B cell (primary cell): ENCODE measurements around the gene TMEM255B. TPM values are rescaled to one million over a fixed set of nuclear protein-coding genes. Genes with fewer than 3 reads are reported as not detected.

ENCODE experiments used
- ATAC-seq: fragments of 200-7000 bp; cut with Tn5 transposase; one replicate; pipeline ENCODE4 v1.10.0; 2021; ENCODE audit warnings: low read depth, mild to moderate bottlenecking, moderate number of reproducible peaks, moderate library complexity
- CTCF ChIA-PET: fragments of 350-600 bp; sonication (Branson Sonifier 250); formaldehyde crosslinking; loops from one replicate; lab custom pipeline; 2021; ENCODE audit warnings: antibody characterized with exemption, inconsistent platforms; lab: Charles Lee
- POLR2A ChIA-PET: fragments of 350-600 bp; sonication (Branson Sonifier 250); formaldehyde crosslinking; loops from one replicate; lab custom pipeline; 2021; ENCODE audit warnings: antibody characterized with exemption; lab: Charles Lee
- DNase-seq: peaks from one replicate; pipeline ENCODE4 v3.0.0; 2013
- H2AFZ ChIP-seq: 2 replicates; pipeline ENCODE4 v1.6.1; 2012; ENCODE audit warnings: mild to moderate bottlenecking, low read depth, low read length; ENCODE audit not compliant: insufficient read depth, poor library complexity, severe bottlenecking
- H3K27ac ChIP-seq, 2 donors: 1 replicate in 1 of 2; 2 replicates in 1 of 2; pipeline ENCODE4 v1.5.1; 2012 to 2013; ENCODE audit warnings: low read length in 2 of 2, mild to moderate bottlenecking in 2 of 2, moderate library complexity in 1 of 2
- H3K27me3 ChIP-seq, 4 experiments: fragments of 200-600 bp in 1 of 4; sonication (generic) in 1 of 4; replicated peaks in 1 of 4; 1 replicate in 2 of 4; 2 replicates in 2 of 4; pipeline versions ENCODE4 v1.6.1 to v1.7.0; 2013 to 2016; ENCODE audit warnings: low read length in 3 of 4, mild to moderate bottlenecking in 2 of 4, mixed read lengths in 1 of 4, moderate library complexity in 1 of 4; ENCODE audit not compliant: insufficient read depth in 4 of 4, control insufficient read depth in 3 of 4; ENCODE audit errors: control extremely low read depth in 1 of 4
- H3K36me3 ChIP-seq, 2 experiments: replicated peaks in 1 of 2; 1 replicate in 1 of 2; 2 replicates in 1 of 2; pipeline versions ENCODE4 v1.6.1 to v1.7.1; 2013; ENCODE audit warnings: low read length in 1 of 2; ENCODE audit not compliant: insufficient read depth in 2 of 2, control insufficient read depth in 1 of 2; ENCODE audit errors: control extremely low read depth in 1 of 2, extremely low read depth in 1 of 2
- H3K4me1 ChIP-seq, 2 donors: fragments of 200-600 bp in 1 of 2; sonication (generic) in 1 of 2; 1 replicate in 1 of 2; 2 replicates in 1 of 2; pipeline versions ENCODE4 v1.5.1 to v1.6.1; 2013 to 2017; ENCODE audit warnings: low read length in 2 of 2; ENCODE audit not compliant: control insufficient read depth in 2 of 2, insufficient read depth in 2 of 2
- H3K4me2 ChIP-seq: replicated peaks from 2 replicates; pipeline ENCODE3; 2012; ENCODE audit warnings: mild to moderate bottlenecking, low read depth, low read length; ENCODE audit not compliant: poor library complexity, severe bottlenecking
- H3K4me3 ChIP-seq, 5 experiments: fragments of 200-600 bp in 1 of 5; sonication (generic) in 1 of 5; 1 replicate in 3 of 5; 2 replicates in 2 of 5; pipeline versions ENCODE4 v1.5.1 to v1.7.0; 2011 to 2016; ENCODE audit warnings: low read length in 4 of 5, mild to moderate bottlenecking in 4 of 5, low read depth in 2 of 5, control low read depth in 1 of 5, moderate library complexity in 1 of 5; ENCODE audit not compliant: insufficient read depth in 1 of 5; ENCODE audit errors: control extremely low read depth in 1 of 5, extremely low read depth in 1 of 5
- H3K79me2 ChIP-seq: fragments of 200-600 bp; sonication (generic); one replicate; pipeline ENCODE4 v1.6.0; 2016; ENCODE audit warnings: low read length; ENCODE audit not compliant: control insufficient read depth, insufficient read depth
- H3K9ac ChIP-seq: fragments of 200-600 bp; sonication (generic); 2 replicates; pipeline ENCODE4 v1.6.1; 2017; ENCODE audit warnings: mild to moderate bottlenecking, low read length, moderate library complexity
- H3K9me3 ChIP-seq, 3 donors: one replicate each; pipeline versions ENCODE4 v1.6.1 to v1.7.1; 2013; ENCODE audit warnings: low read length in 2 of 3; ENCODE audit not compliant: control insufficient read depth in 2 of 3, insufficient read depth in 1 of 3; ENCODE audit errors: control extremely low read depth in 1 of 3
- H4K20me1 ChIP-seq: 2 replicates; pipeline ENCODE4 v1.6.0; 2012; ENCODE audit warnings: mild to moderate bottlenecking, low read length; ENCODE audit not compliant: insufficient read depth, control insufficient read depth, poor library complexity, severe bottlenecking
- H3K27ac Mint-ChIP-seq: one replicate; pipeline ENCODE4 v1.8.0; 2021; ENCODE audit warnings: mixed read lengths
- H3K27me3 Mint-ChIP-seq: one replicate; pipeline ENCODE4 v1.8.0; 2021; ENCODE audit warnings: mixed read lengths
- H3K4me1 Mint-ChIP-seq: one replicate; pipeline ENCODE4 v1.8.0; 2021; ENCODE audit warnings: mixed read lengths
- H3K4me3 Mint-ChIP-seq: one replicate; pipeline ENCODE4 v1.8.0; 2021; ENCODE audit warnings: mixed read lengths
- H3K9me3 Mint-ChIP-seq: one replicate; pipeline ENCODE4 v1.8.0; 2022; ENCODE audit warnings: mixed read lengths; ENCODE audit not compliant: insufficient read depth
- CTCF ChIP-seq: fragments of 200-600 bp; IDR thresholded peaks from one replicate; pipeline ENCODE4 v1.8.0; 2022; ENCODE audit warnings: antibody characterized with exemption, mild to moderate bottlenecking
- EZH2 ChIP-seq: IDR thresholded peaks from 2 replicates; pipeline ENCODE4 v1.6.1; 2012; ENCODE audit warnings: borderline replicate concordance, low read depth, mild to moderate bottlenecking, moderate library complexity, low read length; ENCODE audit not compliant: insufficient read depth, poor library complexity, severe bottlenecking
- WGBS: methylation state at CpG from one replicate; pipeline ENCODE4 v1.1.5; 2013; ENCODE audit warnings: missing lambda C conversion rate; ENCODE audit not compliant: insufficient coverage; 5-methylcytosine and 5-hydroxymethylcytosine counted together
- intact Hi-C: fragments of 100-400 bp; cut with micrococcal nuclease; formaldehyde crosslinking; loops from one replicate; pipeline ENCODE4 v1.10.0; 2022
- polyA plus RNA-seq: library from polyadenylated mRNA; depleted of rRNA; stranded (reverse); fragments of >200 nt; gene quantifications from 2 replicates; pipeline ENCODE4 v1.2.3, GENCODE V29; 2012
- total RNA-seq, 2 donors: library from RNA; stranded (reverse); fragments of 120-200 nt in 1 of 2; gene quantifications; 1 replicate in 1 of 2; 2 replicates in 1 of 2; pipeline versions ENCODE4 v1.2.3 to v1.2.4, GENCODE V29; 2013 to 2022

TMEM255B gene
- total and polyA plus RNA-seq, 2 donors (not counting 1 experiment from before 2014, with no cell fraction given) = 2.1 to 8.2 TPM

GRCh38 chr13:113840541-113841352, 81.7 kb downstream of the TMEM255B start:
- H3K27ac ChIP-seq = no peak overlapping the region
- intact Hi-C loops = no loop called here
- H3K27ac Mint-ChIP-seq = no peak overlapping the region

More at GRCh38 chr13:113840541-113841352, 81.7 kb downstream of the TMEM255B start:
- H3K79me2 ChIP-seq = no peaks in the 10 kb centered on the region
- H3K4me2 ChIP-seq = no peak overlapping the region
- no peak overlapping the region for H3K9ac ChIP-seq
- peaks cover under 1% of the 10 kb centered on the region for H4K20me1 ChIP-seq
- H3K4me1 ChIP-seq = no peaks in the 10 kb centered on the region
- WGBS = 82% methylated on average over 35 of the region's 35 CpGs
- no peak for TF ChIP-seq EZH2
- no peak for TF ChIP-seq CTCF
- DNase-seq (no peak), ATAC-seq (no peak)
- Mint-ChIP-seq H3K9me3 (no peaks in the 10 kb centered on the region), H3K4me3 (no peak overlapping the region), H3K27me3 (no peaks in the 10 kb centered on the region), H3K4me1 (peaks cover 5% of the 10 kb centered on the region)
- peaks cover 0 to 28% (median 0%) of the 10 kb centered on the region in 3 donors for H3K9me3 ChIP-seq
- H3K36me3 ChIP-seq = no peaks in the 10 kb centered on the region
- no peak overlapping the region for H3K4me3 ChIP-seq
- CTCF ChIA-PET = no interaction called here
- POLR2A ChIA-PET = no interaction called here
- peaks cover 0 to 4% (median 0%) of the 10 kb centered on the region in 4 experiments for H3K27me3 ChIP-seq
- H2AFZ ChIP-seq = no peak overlapping the region
